HG02759 (cell line): ENCODE measurements around the gene ISOC1.

Source experiments
- ATAC-seq: cut with Tn5 transposase; IDR thresholded peaks from one replicate; pipeline ENCODE4 v1.9.1; 2021; ENCODE audit warnings: mild to moderate bottlenecking, moderate library complexity; ENCODE audit not compliant: unreplicated experiment

The ISOC1 gene

DNA sequence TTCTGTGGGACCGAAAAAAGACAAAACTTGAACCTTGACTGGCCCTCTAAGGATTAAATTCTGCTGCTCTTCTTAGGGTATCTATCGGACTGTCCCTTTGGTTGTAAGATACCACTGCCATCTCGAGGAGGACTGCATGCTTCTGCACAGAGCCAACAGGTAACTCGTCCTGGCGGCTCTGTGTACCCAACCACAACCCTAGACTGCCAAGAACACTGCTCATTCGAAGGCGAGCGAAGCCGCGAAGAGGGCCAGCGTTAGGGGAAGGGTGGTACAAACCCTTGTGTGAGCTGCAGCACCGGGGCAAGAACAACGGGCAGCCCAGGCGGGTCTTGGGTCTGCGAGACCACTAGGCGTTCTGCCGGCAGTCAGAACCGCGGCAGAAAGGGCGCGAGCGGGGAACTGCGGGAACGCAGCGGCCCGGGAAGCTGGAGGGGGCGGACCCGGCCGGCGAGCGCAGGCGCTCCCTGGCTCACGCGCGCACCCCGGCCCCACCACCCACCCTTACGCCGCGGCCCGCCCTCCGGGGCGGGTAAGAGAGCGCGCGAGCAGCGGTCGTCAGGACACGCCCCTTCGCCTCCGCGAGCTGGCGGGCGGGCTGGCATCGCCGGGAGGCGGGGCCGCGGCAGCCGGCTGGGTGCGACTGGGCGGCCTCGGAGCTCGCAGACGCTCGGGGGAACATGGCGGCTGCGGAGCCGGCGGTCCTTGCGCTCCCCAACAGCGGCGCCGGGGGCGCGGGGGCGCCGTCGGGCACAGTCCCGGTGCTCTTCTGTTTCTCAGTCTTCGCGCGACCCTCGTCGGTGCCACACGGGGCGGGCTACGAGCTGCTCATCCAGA is at the start of gene ISOC1:
TSS of gene ISOC1 (plus strand) at position 663 of the 837 bp plus-strand sequence. CDS start at position 681, 18 bp downstream.
- peak; percentile 89 for ATAC-seq

DNA sequence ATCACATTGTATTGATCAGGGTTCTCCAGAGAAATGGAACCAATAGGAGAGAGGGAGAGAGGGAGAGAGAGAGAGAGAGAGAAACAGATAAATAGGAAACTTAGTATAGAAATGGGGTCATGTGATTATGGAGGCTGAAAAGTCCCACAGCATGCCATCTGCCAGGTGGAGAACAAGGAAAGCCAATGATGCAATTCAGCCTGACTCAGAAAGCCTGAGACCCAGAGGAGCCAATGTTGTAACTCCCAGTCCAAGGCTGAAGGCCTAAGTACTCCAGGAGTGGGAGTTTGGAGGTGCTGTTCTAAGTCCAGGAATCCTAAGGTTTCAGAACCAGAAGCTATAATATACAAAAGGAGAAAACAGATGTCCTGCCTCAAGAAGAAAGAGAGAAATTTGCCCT is 48.4 kb upstream of the ISOC1 start:
- ATAC-seq = no peak

DNA sequence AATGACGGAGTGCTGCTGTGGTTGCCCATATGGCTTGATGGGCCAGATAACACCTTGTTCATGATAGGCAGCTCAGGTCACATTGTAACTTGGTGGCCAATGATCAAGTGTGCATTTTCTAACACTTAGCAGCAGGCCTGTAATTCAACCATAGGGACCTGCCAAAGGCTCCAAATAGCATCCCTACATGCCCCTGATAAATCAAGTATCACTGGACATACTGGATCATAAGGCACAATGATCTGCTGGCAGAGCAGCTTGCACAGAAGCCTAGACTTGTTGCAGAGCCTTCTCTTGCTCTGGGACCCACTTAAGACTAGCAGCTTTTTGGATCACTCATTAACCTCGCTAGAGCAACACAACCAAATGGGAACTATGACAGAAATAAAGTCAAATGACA is 46.0 kb upstream of the ISOC1 start:
- ATAC-seq = no peak

DNA sequence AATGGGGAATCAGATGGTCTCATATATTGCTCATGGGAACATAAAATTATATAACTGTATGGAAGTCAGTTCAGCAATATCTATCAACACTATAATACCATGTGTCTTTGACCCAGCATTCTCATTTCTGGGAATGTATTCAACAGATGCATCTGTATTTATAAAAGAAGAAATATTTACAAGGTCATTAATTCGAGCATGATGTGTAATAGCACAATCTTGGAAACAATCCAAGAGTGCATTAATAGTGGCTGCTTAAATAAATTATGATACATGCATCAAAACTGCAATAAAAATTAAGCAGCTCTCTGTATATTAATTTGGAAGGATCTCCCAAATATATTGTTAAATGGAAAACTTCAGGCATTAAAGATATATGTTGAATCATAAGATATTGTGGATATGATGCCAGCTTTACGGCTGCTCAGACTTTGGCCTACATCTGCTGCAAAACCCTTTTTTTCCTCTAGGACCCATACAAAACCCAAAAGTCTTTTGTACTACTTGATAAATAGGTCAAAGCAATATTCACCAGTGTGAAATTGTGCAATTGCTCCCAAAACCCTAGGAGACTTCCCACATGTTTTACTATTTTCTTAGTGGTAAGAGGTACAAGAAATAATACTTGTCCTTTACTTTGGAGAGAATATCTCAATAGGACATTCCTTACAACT is 45.3 kb upstream of the ISOC1 start:
- ATAC-seq = no peak

DNA sequence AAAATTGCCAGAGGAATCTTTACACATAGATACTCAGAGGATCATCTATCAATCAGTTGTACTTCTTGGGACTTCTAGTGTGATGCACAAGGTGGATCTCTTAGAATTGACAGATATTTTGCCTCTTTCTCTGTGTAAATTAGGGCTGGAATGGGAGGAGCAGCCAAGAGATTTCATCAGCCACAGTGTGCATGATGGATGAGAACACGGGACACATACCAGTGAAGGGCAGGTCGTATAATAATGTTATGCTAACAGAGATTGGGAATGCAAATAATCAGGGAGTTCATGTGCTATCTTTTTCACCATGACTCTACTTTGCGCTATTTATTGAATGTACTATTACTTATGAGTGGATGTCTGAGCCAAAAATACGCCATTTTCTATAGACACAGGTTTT is 43.3 kb upstream of the ISOC1 start:
- ATAC-seq = no peak

DNA sequence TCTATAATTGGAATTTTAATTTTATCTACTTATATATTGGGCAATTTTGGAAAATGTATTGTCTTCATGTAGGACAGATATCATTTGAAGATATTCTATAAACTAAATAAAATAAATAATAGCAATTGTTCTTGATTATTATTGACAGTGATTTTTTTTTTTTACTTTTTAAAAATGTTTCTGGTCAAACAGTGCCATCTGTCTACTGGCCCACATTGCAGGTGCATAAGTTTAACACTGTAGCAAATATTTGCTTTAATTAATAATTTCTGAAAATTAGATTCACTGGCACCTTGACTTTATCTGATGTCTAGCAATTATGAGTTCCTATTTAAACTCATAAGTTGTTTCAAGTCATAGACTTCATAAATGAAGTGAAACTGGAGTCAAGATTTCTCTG is 41.1 kb upstream of the ISOC1 start:
- no peak for ATAC-seq

DNA sequence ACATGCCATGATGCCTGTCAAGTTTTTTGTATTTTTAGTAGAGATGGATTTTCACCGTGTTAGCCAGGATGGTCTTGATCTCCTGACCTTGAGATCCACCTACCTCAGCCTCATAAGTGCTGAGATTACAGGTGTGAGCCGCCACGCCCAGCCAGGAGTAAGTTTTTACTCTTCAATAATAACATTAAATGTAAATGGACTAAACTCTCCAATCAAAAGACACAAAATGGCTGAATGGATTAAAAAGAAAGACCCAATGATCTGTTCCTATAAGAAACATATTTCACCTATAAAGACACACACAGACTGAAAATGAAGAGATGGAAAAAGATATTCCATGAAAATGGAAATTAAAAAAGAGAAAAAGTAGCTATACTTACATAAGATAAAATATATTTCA is 37.2 kb upstream of the ISOC1 start:
- no peak for ATAC-seq

DNA sequence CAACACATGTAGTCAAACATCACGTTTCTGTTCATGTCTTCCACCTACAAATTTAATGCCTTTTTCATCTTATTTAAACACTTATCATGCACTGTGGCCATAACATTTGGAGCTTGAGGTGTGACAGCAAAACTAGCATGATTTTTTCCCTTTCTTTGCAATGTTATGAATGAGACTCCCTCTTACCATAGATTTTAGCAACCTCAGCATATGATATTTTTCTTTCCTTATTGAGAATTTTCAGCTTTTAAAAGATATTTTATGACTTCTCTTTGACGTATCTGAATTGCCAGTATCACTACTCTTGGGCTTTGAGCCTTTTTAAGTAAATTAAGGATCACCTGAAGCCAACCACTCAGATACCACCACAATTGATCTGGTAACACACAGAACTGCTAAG is 32.7 kb upstream of the ISOC1 start:
- no peak for ATAC-seq

DNA sequence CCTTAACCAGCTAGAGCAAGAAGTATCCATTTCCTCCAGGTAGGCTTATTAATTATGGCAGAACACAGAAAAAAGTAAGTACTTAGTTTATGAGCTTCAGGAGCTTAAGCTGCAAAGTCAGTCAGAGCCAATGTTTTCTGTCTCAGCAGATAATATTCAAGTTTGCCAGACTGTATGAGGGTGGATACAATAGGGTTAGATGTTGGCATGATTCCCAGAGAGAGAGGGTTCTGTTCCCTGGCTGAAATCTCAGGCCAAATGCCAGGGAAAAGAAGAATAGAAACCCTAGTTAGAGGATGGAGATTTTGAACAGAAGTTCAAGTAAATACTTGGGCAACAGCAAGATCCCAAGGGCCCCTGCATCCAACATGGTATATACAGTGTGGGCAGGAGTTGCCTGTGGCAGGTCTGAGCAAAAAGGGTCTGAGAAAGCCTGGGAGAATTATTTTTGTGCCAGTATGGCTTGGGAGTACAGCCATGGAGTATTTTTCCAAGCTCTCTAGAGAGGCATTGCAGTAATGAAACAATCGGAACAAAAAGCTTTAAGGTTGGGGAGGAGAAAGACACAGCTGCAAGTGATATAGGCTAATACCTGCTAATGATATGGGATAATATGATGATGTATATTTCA is 31.0 kb upstream of the ISOC1 start:
- ATAC-seq = no peak

DNA sequence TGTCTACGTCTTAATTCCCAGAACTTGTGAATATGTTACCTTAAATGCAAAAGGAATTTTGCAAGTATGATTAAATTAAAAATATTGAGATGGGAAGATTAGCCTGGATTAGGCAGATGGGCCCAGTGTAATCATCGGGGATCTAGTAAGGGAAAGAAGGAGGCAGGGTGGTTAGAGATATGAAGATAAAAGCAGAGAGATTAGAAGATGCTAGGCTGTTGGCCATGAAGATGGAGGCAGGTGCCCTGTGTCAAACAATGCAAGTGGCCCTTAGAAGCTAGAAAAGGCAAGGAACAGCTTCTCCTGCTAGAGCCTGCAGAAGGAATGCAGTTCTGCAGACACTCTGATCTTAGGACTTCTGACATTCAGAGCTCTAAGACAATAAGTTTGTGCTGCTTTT is 28.8 kb upstream of the ISOC1 start:
- ATAC-seq = no peak

DNA sequence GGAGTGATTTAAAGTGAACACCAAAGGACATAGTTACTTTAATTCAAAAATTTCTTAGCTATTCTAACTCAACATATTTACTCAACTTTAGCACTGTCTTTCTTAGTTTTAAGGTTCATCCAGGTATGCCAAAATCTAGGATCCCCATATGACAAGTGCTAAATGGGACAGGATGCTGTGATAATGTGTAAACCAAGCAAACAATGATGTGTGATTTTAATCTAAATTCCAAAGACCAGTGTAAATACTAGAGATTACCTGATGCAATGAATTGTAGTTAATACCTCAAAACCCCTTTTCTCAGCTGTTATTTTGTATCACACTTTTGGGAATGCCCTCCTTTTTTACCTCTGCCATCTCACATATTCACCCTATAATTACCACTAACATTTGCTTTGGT is 26.8 kb upstream of the ISOC1 start:
- no peak for ATAC-seq

DNA sequence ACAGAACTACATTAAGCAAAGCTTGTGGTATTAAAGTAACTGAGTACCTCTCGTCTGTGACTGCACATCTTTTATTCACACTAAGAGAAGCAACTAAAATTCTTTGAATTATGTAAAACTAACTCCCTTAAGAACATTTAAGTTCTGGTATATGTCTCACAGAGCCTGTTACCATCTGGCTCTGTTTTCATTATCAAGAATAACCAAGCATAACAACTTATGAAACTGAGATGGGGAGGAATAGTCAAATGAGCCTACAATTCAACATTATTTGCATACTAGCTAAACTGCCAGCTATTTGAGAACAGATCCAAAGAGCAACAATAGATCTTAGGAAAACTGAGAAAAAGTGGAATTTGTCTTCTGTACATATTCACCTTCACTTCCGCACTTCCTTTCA is 25.3 kb upstream of the ISOC1 start:
- no peak for ATAC-seq

DNA sequence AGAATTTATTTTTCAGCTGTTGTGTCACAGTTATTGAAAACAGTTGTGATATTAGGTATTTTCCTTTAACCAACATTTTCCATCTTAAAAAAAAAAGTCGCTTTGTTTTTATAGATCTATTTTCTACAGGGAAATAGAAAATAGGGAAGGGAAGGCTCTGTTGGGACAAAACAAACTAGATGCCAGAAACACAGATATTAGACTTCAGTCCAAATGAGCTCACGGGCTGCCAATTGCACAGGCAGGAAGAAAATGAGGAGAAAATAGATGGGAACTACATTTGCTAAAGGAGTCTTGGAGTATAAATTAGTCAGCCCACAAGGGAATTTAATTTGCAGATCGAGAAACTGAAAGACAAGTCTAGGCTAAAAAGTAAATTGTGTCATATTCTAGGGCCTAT is 21.4 kb upstream of the ISOC1 start:
- ATAC-seq = no peak

DNA sequence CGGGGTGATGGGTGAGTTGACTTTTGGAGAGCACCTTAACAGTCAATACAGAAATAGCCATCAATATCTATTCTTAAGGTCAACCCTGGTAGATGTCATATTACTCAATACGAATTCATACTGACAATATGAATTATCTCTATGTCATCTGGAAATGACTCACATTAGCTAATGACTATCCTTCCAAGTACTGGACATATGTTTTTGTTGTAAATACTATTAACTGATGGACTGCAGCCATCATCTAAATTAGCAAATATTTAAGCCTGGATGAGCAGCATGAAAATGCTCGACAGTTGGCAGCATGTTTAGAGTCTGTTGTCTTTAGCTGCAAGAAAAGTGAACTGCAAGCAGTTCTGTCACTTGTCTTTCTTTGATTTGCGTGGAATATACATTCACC is 19.6 kb upstream of the ISOC1 start:
- no peak for ATAC-seq

DNA sequence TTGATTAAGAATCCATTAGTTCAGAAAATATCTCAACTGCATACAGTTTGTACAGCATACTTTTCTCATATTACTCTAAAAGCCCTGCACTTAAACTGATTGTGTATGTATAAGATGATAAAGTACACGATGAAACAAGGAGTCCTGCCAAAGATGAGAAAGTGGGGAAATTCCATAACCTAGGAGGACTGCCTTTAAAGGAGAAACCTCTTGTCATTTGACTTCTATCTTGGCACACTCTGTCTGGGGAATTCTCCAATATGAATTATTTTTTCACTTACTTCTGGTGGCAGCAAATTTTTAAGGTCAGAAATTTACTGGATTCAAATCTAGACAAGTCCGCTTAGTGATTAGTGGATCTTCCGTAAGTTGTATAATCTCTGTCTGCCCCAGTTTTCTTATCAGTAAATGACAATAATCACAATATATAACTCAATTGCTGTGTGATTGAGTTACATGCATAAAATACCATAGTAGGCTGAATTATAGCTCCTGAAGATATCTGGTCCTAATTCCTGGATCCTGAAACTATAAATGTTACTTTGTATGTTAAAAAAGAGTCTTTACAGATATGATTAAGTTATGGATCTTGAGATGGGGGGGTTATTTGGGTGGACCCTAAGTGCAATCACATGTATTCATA is 17.0 kb upstream of the ISOC1 start:
- ATAC-seq = no peak

DNA sequence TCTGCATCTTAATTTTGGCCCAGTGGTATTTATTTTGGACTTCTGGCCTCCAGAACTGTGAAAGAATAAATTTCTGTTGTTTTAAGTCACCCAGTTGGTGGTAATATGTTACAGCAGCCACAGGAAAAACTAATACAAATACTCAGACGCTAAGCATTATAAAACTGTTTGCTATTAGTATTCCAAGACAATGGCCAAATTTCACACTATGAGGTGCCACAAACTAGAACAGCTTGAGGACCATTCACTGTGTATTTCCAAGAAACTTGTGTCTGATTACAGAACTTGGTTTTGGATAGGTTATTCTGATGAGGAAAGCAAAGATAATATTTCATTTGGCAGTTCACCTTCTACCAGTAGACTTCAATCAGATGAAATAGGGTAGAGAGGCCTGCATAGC is 16.3 kb upstream of the ISOC1 start:
- ATAC-seq = no peak

DNA sequence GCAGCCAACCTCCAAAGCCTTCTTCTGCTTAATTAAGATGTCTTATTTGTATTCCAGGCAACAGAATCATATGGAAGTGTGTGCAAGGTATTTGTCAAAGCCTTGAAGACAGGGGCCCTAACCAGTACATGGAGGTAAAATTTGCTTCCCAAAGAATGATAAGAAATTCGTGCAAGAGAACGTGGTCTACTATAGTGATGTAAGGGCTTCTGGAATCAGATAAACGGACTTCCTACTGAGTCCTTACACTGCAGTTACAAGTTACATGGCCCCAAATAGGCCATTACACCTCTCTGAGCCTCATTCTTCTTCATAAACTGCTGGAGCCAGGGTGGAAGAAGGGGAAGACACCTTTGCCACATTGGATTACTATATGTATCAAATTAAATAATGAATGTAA is 15.9 kb upstream of the ISOC1 start:
- no peak for ATAC-seq

DNA sequence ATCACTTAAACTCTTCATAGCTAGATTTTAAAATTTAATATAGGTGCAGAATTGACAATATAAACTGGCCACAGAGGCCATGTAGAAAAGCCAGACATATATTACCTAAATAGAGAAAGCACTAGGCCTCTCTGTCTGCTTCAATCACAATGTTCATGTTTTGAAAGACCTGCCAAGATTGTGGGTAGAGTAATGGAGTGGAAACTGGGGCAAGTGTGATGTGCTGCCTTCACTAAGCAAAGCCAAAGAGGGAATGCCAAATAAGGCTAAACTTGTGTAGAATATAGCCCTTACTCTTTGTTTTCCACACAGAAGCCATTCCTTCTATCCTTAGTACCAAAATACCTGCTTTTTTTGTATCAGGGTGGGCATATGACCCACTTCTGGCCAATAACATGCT is 15.1 kb upstream of the ISOC1 start:
- no peak for ATAC-seq

DNA sequence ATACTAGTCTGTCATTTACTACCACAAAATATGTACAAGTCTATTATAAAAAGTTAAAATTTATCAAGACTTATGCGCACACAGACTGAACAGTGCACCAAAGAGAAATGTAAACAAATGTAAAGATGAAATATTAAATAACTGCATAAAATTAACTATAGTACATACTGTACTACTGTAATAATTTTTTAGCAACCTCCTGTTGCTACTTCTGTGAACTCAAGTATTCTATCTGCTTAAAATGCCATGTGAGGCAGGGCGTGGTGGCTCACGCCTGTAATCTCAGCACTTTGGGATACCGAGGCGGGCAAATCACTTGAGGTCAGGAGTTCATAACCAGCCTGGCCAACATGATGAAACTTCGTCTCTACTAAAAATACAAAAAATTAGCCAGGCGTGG is 13.8 kb upstream of the ISOC1 start:
- no peak for ATAC-seq

DNA sequence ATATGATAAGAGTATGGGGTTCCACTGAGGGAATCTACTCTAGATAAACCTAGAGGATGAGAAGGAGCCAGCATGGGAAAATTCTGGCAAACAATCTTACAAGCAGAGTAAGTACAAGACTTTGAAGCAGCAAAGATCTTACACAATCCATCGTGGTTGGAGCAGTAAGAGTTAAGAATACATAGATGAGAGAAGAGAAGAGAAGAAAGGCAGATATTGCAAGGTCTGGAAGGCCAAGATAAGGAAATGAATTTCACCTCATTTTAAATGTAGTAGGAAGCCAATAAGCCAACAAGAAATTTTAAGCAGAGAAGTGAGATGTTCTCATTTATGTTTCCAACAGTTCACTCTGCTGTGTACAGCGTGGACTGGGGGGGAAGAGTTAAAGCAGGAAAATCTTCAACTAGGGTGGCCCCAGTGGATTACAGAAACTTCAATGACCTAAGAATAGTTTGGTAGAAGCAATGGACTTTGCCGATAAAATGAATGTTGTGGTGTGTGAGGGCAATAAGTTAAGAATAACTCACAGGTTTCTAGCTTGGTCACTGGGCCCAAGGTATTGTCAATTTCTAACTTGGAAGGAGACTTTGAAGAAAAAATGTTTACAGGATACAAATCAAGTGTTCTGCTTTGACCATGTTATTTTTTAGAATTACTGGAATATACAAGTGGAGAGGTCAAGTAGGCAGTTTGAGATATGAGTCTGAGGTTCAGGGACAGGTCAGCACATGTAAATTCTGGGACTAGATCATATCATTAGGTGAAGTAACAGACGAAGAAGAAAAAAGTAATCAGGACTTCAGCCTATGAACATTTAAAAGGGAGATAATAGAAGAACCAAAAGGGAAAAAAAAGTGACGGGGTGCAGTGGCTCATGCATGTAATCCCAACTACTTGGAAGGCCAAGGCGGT is 12.1 kb upstream of the ISOC1 start:
- no peak for ATAC-seq
